ENCODE measurements around the gene DYNC2I2. TPM values are rescaled to one million over a fixed set of nuclear protein-coding genes. Genes with fewer than 3 reads are reported as not detected.

The DYNC2I2 gene
- total and polyA plus RNA-seq, 4 donors: 10.9 to 58.0 (median 19.6) TPM

- DNase-seq (ENCODE audit: low spot score): no peak
- WGBS: 97% methylated on average over 4 of the region's 4 CpGs
- Histone ChIP-seq H3K9ac (ENCODE audit: low read depth in 1 of 2, low read length in 2 of 2) (no peak overlapping the region), H3K36me3 (ENCODE audit: control insufficient read depth in 4 of 4, insufficient read depth in 3 of 4, low read depth in 1 of 4, low read length in 3 of 4) (peaks cover 0 to 4% (median 0%) of the 10 kb centered on the region in 4 donors), H3K4me3 (ENCODE audit: low read depth in 1 of 3, low read length in 3 of 3) (no peak overlapping the region), H3K4me1 (ENCODE audit: control insufficient read depth in 4 of 4, insufficient read depth in 4 of 4, low read length in 3 of 4) (peaks cover 8 to 26% (median 17%) of the 10 kb centered on the region in 4 donors), H3K27ac (ENCODE audit: low read depth in 1 of 2, low read length in 2 of 2) (no peak overlapping the region), H3K27me3 (ENCODE audit: control insufficient read depth in 4 of 4, insufficient read depth in 4 of 4, low read length in 3 of 4) (no peaks in the 10 kb centered on the region), H3K9me3 (ENCODE audit: control insufficient read depth in 4 of 4, low read length in 3 of 4) (no peaks in the 10 kb centered on the region)
- no peak for TF ChIP-seq YY1 (IDR thresholded peaks at IDR 0.05)
- TF ChIP-seq NR2F2 (IDR thresholded peaks at IDR 0.05): no peak
- TF ChIP-seq FOXA1 (IDR thresholded peaks at IDR 0.05): no peak
- TF ChIP-seq CTCF (IDR thresholded peaks at IDR 0.05; ENCODE audit: low read depth, low read length, missing input control): no peak
- TF ChIP-seq, protein P1, sequence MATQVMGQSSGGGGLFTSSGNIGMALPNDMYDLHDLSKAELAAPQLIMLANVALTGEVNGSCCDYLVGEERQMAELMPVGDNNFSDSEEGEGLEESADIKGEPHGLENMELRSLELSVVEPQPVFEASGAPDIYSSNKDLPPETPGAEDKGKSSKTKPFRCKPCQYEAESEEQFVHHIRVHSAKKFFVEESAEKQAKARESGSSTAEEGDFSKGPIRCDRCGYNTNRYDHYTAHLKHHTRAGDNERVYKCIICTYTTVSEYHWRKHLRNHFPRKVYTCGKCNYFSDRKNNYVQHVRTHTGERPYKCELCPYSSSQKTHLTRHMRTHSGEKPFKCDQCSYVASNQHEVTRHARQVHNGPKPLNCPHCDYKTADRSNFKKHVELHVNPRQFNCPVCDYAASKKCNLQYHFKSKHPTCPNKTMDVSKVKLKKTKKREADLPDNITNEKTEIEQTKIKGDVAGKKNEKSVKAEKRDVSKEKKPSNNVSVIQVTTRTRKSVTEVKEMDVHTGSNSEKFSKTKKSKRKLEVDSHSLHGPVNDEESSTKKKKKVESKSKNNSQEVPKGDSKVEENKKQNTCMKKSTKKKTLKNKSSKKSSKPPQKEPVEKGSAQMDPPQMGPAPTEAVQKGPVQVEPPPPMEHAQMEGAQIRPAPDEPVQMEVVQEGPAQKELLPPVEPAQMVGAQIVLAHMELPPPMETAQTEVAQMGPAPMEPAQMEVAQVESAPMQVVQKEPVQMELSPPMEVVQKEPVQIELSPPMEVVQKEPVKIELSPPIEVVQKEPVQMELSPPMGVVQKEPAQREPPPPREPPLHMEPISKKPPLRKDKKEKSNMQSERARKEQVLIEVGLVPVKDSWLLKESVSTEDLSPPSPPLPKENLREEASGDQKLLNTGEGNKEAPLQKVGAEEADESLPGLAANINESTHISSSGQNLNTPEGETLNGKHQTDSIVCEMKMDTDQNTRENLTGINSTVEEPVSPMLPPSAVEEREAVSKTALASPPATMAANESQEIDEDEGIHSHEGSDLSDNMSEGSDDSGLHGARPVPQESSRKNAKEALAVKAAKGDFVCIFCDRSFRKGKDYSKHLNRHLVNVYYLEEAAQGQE (IDR thresholded peaks at IDR 0.05): no peak
- TF ChIP-seq, protein P2, sequence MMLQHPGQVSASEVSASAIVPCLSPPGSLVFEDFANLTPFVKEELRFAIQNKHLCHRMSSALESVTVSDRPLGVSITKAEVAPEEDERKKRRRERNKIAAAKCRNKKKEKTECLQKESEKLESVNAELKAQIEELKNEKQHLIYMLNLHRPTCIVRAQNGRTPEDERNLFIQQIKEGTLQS (IDR thresholded peaks at IDR 0.05): no peak
- TF ChIP-seq EGR1 (IDR thresholded peaks at IDR 0.05; ENCODE audit: low read depth in 2 of 2): no peak
- TF ChIP-seq, protein P3, sequence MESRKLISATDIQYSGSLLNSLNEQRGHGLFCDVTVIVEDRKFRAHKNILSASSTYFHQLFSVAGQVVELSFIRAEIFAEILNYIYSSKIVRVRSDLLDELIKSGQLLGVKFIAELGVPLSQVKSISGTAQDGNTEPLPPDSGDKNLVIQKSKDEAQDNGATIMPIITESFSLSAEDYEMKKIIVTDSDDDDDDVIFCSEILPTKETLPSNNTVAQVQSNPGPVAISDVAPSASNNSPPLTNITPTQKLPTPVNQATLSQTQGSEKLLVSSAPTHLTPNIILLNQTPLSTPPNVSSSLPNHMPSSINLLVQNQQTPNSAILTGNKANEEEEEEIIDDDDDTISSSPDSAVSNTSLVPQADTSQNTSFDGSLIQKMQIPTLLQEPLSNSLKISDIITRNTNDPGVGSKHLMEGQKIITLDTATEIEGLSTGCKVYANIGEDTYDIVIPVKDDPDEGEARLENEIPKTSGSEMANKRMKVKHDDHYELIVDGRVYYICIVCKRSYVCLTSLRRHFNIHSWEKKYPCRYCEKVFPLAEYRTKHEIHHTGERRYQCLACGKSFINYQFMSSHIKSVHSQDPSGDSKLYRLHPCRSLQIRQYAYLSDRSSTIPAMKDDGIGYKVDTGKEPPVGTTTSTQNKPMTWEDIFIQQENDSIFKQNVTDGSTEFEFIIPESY (IDR thresholded peaks at IDR 0.05): no peak
Measured at GRCh38 chr9:128638580-128638979, 18.1 kb downstream of the DYNC2I2 start.

DNA sequence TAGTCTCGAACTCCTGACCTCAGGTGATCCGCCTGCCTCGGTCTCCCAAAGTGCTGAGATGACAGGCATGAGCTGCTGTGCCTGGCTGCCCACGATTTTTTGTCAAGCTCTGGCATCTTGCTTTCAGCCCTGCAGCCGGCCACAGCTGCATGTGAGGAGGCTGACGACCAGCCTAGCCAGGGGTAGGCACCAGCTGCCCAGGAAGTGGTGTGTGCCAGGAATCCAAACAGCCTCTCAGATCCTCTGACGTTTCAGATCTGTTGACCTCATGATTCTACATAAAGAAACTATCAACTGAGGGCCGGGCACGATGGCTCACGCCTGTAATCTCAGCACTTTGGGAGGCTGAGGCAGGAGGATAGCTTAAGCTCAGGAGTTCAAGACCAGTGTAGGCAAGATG, 19.0 kb downstream of the DYNC2I2 start:
- H3K36me3 ChIP-seq (ENCODE audit: control insufficient read depth in 4 of 4, insufficient read depth in 3 of 4, low read depth in 1 of 4, low read length in 3 of 4): peaks cover 6 to 11% (median 9%) of the 10 kb centered on the region in 4 donors
- WGBS: 77% methylated on average over 10 of the region's 10 CpGs
- H3K9ac ChIP-seq (ENCODE audit: low read depth in 1 of 2, low read length in 2 of 2): no peak overlapping the region
- H3K27me3 ChIP-seq (ENCODE audit: control insufficient read depth in 4 of 4, insufficient read depth in 4 of 4, low read length in 3 of 4): no peaks in the 10 kb centered on the region
- H3K4me1 ChIP-seq (ENCODE audit: control insufficient read depth in 4 of 4, insufficient read depth in 4 of 4, low read length in 3 of 4): peaks cover 8 to 26% (median 17%) of the 10 kb centered on the region in 4 donors
- no peak overlapping the region for H3K4me3 ChIP-seq (ENCODE audit: low read depth in 1 of 3, low read length in 3 of 3)
- H3K9me3 ChIP-seq (ENCODE audit: control insufficient read depth in 4 of 4, low read length in 3 of 4): no peaks in the 10 kb centered on the region
- no peak overlapping the region for H3K27ac ChIP-seq (ENCODE audit: low read depth in 1 of 2, low read length in 2 of 2)
- no peak for DNase-seq (ENCODE audit: low spot score)
- TF ChIP-seq GABPA (IDR thresholded peaks at IDR 0.05 in 1 of 2, conservative IDR thresholded peaks at IDR 0.05 in 1 of 2) (no peak), EGR1 (IDR thresholded peaks at IDR 0.05; ENCODE audit: low read depth in 2 of 2) (no peak), YY1 (IDR thresholded peaks at IDR 0.05) (no peak), RXRA (IDR thresholded peaks at IDR 0.05) (no peak), HNF4A (conservative IDR thresholded peaks at IDR 0.05) (no peak), TAF1 (conservative IDR thresholded peaks at IDR 0.05) (no peak), JUND (IDR thresholded peaks at IDR 0.05) (no peak), FOXA2 (IDR thresholded peaks at IDR 0.05) (no peak), SP1 (IDR thresholded peaks at IDR 0.05) (no peak), NR2F2 (IDR thresholded peaks at IDR 0.05) (no peak), RAD21 (IDR thresholded peaks at IDR 0.05) (no peak)
- TF ChIP-seq, protein P1 (IDR thresholded peaks at IDR 0.05): no peak
- TF ChIP-seq, protein P4, sequence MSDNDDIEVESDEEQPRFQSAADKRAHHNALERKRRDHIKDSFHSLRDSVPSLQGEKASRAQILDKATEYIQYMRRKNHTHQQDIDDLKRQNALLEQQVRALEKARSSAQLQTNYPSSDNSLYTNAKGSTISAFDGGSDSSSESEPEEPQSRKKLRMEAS (IDR thresholded peaks at IDR 0.05): no peak
- TF ChIP-seq, protein P3 (IDR thresholded peaks at IDR 0.05): no peak
- TF ChIP-seq, protein P2 (IDR thresholded peaks at IDR 0.05): no peak
